H9 (cell line): ENCODE results near the gene HOOK2. TPM values are rescaled to one million over a fixed set of nuclear protein-coding genes. Genes with fewer than 3 reads are reported as not detected.

Experiments used
- DNase-seq: peaks from one replicate; pipeline ENCODE4 v3.0.0-alpha.2; 2017
- H2AFZ ChIP-seq: one replicate; pipeline ENCODE4 v1.6.1; 2013; ENCODE audit warnings: mild to moderate bottlenecking, low read length, control low read depth, moderate library complexity
- H2AK5ac ChIP-seq: 2 replicates; pipeline ENCODE4 v1.6.1; 2013; ENCODE audit warnings: low read length, control low read depth, mixed read lengths; ENCODE audit not compliant: insufficient read length
- H2BK120ac ChIP-seq: one replicate; pipeline ENCODE4 v1.6.1; 2013; ENCODE audit warnings: low read depth, mild to moderate bottlenecking, low read length, control low read depth, inconsistent platforms; ENCODE audit not compliant: poor library complexity, severe bottlenecking
- H2BK12ac ChIP-seq: 2 replicates; pipeline ENCODE4 v1.6.1; 2013; ENCODE audit warnings: low read length, control low read depth, mixed read lengths, low read depth; ENCODE audit not compliant: insufficient read length
- H2BK15ac ChIP-seq: 2 replicates; pipeline ENCODE4 v1.6.1; 2013; ENCODE audit warnings: low read depth, low read length, control low read depth
- H2BK20ac ChIP-seq: one replicate; pipeline ENCODE4 v1.6.1; 2013; ENCODE audit warnings: low read depth, mild to moderate bottlenecking, low read length, control low read depth, inconsistent platforms; ENCODE audit not compliant: poor library complexity, severe bottlenecking
- H2BK5ac ChIP-seq: 2 replicates; pipeline ENCODE4 v1.6.1; 2013; ENCODE audit warnings: low read length, control low read depth, mixed read lengths; ENCODE audit not compliant: insufficient read length
- H3K14ac ChIP-seq: 2 replicates; pipeline ENCODE4 v1.6.1; 2013; ENCODE audit warnings: low read length, control low read depth; ENCODE audit not compliant: insufficient read depth
- H3K18ac ChIP-seq: 2 replicates; pipeline ENCODE4 v1.6.1; 2013; ENCODE audit warnings: low read depth, mild to moderate bottlenecking, mixed read lengths, low read length, control low read depth; ENCODE audit not compliant: insufficient read length
- H3K23ac ChIP-seq: 2 replicates; pipeline ENCODE4 v1.6.1; 2013; ENCODE audit warnings: low read length, control low read depth, mixed read lengths, low read depth; ENCODE audit not compliant: insufficient read length
- H3K23me2 ChIP-seq: 2 replicates; pipeline ENCODE4 v1.6.1; 2013; ENCODE audit warnings: low read depth, mild to moderate bottlenecking, mixed read lengths, low read length, control low read depth; ENCODE audit not compliant: insufficient read length, poor library complexity, severe bottlenecking
- H3K27ac ChIP-seq: 2 replicates; pipeline ENCODE4 v1.5.1; 2013; ENCODE audit warnings: low read length, control low read depth, mixed read lengths, low read depth; ENCODE audit not compliant: insufficient read length
- H3K27me3 ChIP-seq: 2 replicates; pipeline ENCODE4 v1.6.1; 2013; ENCODE audit warnings: low read length, control low read depth, inconsistent platforms; ENCODE audit not compliant: insufficient read depth
- H3K4ac ChIP-seq: 2 replicates; pipeline ENCODE4 v1.6.1; 2013; ENCODE audit warnings: low read depth, mild to moderate bottlenecking, control low read depth, inconsistent platforms, low read length, moderate library complexity
- H3K4me1 ChIP-seq: 2 replicates; pipeline ENCODE4 v1.6.1; 2013; ENCODE audit warnings: low read length, control low read depth, inconsistent platforms; ENCODE audit not compliant: insufficient read depth
- H3K4me2 ChIP-seq: 2 replicates; pipeline ENCODE4 v1.6.1; 2013; ENCODE audit warnings: low read length, control low read depth, mixed read lengths; ENCODE audit not compliant: insufficient read length, insufficient read depth
- H3K56ac ChIP-seq: 2 replicates; pipeline ENCODE4 v1.6.1; 2013; ENCODE audit warnings: low read depth, mild to moderate bottlenecking, mixed read lengths, low read length, control low read depth; ENCODE audit not compliant: insufficient read length
- H3K79me1 ChIP-seq: 2 replicates; pipeline ENCODE4 v1.6.1; 2013; ENCODE audit warnings: low read depth, mild to moderate bottlenecking, moderate library complexity, low read length, control low read depth, inconsistent platforms; ENCODE audit not compliant: insufficient read depth, poor library complexity, severe bottlenecking
- H3K79me2 ChIP-seq: 2 replicates; pipeline ENCODE4 v1.6.1; 2013; ENCODE audit warnings: low read length, control low read depth, inconsistent platforms; ENCODE audit not compliant: insufficient read depth
- H3K9ac ChIP-seq: 2 replicates; pipeline ENCODE4 v1.6.1; 2013; ENCODE audit warnings: low read length, control low read depth, mixed read lengths; ENCODE audit not compliant: insufficient read length; ENCODE audit errors: extremely low read depth
- H3K9me3 ChIP-seq: one replicate; pipeline ENCODE4 v1.6.1; 2013; ENCODE audit warnings: low read depth, low read length, inconsistent platforms; ENCODE audit not compliant: control insufficient read depth
- H3T11ph ChIP-seq: one replicate; pipeline ENCODE4 v1.6.1; 2013; ENCODE audit warnings: mild to moderate bottlenecking, low read length, control low read depth, inconsistent platforms
- H4K20me1 ChIP-seq: one replicate; pipeline ENCODE4 v1.6.1; 2013; ENCODE audit not compliant: control insufficient read depth, insufficient read length, insufficient read depth
- H4K5ac ChIP-seq: 2 replicates; pipeline ENCODE4 v1.6.1; 2013; ENCODE audit warnings: low read depth, mild to moderate bottlenecking, mixed read lengths, low read length, control low read depth; ENCODE audit not compliant: insufficient read length
- H4K8ac ChIP-seq: replicated peaks from 2 replicates; pipeline ENCODE4 v1.6.1; 2013; ENCODE audit warnings: low read length, control low read depth, mixed read lengths, low read depth; ENCODE audit not compliant: insufficient read length
- H4K91ac ChIP-seq: 2 replicates; pipeline ENCODE4 v1.6.1; 2013; ENCODE audit warnings: low read depth, mild to moderate bottlenecking, moderate library complexity, mixed read lengths, low read length, control low read depth; ENCODE audit not compliant: insufficient read length
- H3K27ac Mint-ChIP-seq, 3 experiments: 2 replicates in 2 of 3; 3 replicates in 1 of 3; pipeline ENCODE4 v1.8.0; 2020 to 2021; ENCODE audit warnings: mixed read lengths in 3 of 3, mild to moderate bottlenecking in 1 of 3, moderate library complexity in 1 of 3
- H3K27me3 Mint-ChIP-seq: 2 replicates; pipeline ENCODE4 v1.8.0; 2021; ENCODE audit warnings: low read depth, mild to moderate bottlenecking, moderate library complexity, mixed read lengths
- H3K36me3 Mint-ChIP-seq, 3 experiments: 2 replicates in 2 of 3; 3 replicates in 1 of 3; pipeline ENCODE4 v1.8.0; 2020 to 2021; ENCODE audit warnings: low read depth in 3 of 3, mixed read lengths in 3 of 3; ENCODE audit not compliant: insufficient read depth in 1 of 3
- H3K4me1 Mint-ChIP-seq, 2 experiments: 2 replicates each; pipeline ENCODE4 v1.8.0; 2020; ENCODE audit warnings: mixed read lengths in 2 of 2
- H3K4me3 Mint-ChIP-seq, 2 experiments: 2 replicates in 1 of 2; 3 replicates in 1 of 2; pipeline ENCODE4 v1.8.0; 2020 to 2021; ENCODE audit warnings: mild to moderate bottlenecking in 2 of 2, mixed read lengths in 2 of 2, moderate library complexity in 1 of 2
- H3K9me3 Mint-ChIP-seq, 2 experiments: 2 replicates in 1 of 2; 3 replicates in 1 of 2; pipeline ENCODE4 v1.8.0; 2020; ENCODE audit warnings: mild to moderate bottlenecking in 2 of 2, mixed read lengths in 2 of 2, moderate library complexity in 1 of 2
- CTCF ChIP-seq: fragments of 200-600 bp; sonication (generic); conservative IDR thresholded peaks from 3 replicates; pipeline ENCODE4 v1.8.0; 2021; ENCODE audit warnings: antibody characterized with exemption, mild to moderate bottlenecking
- WGBS: extraction: QIAGEN DNeasy Blood & Tissue Kit; methylation state at CpG from one replicate; pipeline ENCODE4 v1.1.7; 2013; ENCODE audit warnings: missing lambda C conversion rate, low lambda C conversion rate, mixed read lengths; ENCODE audit not compliant: insufficient read length; ENCODE audit errors: extremely low coverage; 5-methylcytosine and 5-hydroxymethylcytosine counted together
- total RNA-seq: library from RNA; stranded (reverse); gene quantifications from 2 replicates; pipeline ENCODE4 v1.2.1, GENCODE V29; 2021

The HOOK2 gene
- total RNA-seq, 1 experiment from 2014 or later = 64.7 TPM

GRCh38 chr19:12754465-12755196 lies 20.7 kb downstream of the HOOK2 start:
- H3K4me3 Mint-ChIP-seq = no peak overlapping the region
- Histone ChIP-seq H2BK15ac (no peak overlapping the region), H3K56ac (no peak overlapping the region), H3K18ac (no peak overlapping the region), H3K27ac (no peak overlapping the region), H4K20me1 (no peaks in the 10 kb centered on the region), H2AFZ (no peak overlapping the region), H3K23me2 (peaks cover 6% of the 10 kb centered on the region), H3K4me2 (no peak overlapping the region), H3K23ac (no peak overlapping the region), H2BK20ac (no peak overlapping the region), H4K8ac (no peak overlapping the region), H2BK12ac (no peak overlapping the region), H3K14ac (no peak overlapping the region), H2BK5ac (no peak overlapping the region), H2BK120ac (no peak overlapping the region), H3T11ph (no peak overlapping the region), H4K5ac (no peak overlapping the region), H3K27me3 (no peaks in the 10 kb centered on the region), H3K9ac (no peak overlapping the region), H3K4ac (no peak overlapping the region), H3K9me3 (no peaks in the 10 kb centered on the region), H2AK5ac (no peak overlapping the region), H3K79me1 (no peaks in the 10 kb centered on the region), H4K91ac (no peak overlapping the region), H3K79me2 (no peaks in the 10 kb centered on the region), H3K4me1 (no peaks in the 10 kb centered on the region)
- WGBS = no CpG with 5 or more reads among the region's 50 CpGs
- H3K9me3 Mint-ChIP-seq = no peaks in the 10 kb centered on the region
- 0 out of 7 replicates have a peak, but pooled peaks cover 0 to 3% (median 0%) of the 10 kb centered on the region in 3 experiments for H3K36me3 Mint-ChIP-seq
- peaks cover 59% of the 10 kb centered on the region for H3K27me3 Mint-ChIP-seq
- TF ChIP-seq CTCF = no peak
- no peak for DNase-seq
- H3K27ac Mint-ChIP-seq = no peak overlapping the region
- peaks cover 19 to 30% of the 10 kb centered on the region in 2 experiments for H3K4me1 Mint-ChIP-seq
